HepG2 (cell line): ENCODE data around the gene PLXNA4. TPM values are rescaled to one million over a fixed set of nuclear protein-coding genes. Genes with fewer than 3 reads are reported as not detected.

ENCODE experiments used
- ATAC-seq: fragments of 200-7000 bp; cut with Tn5 transposase; 3 replicates; pipeline ENCODE4 v1.9.1; 2020; ENCODE audit warnings: mild to moderate bottlenecking, moderate library complexity
- BruUV-seq: library from RNA; stranded (reverse); fragments of 400-500 nt; replicated peaks from 2 replicates; lab custom pipeline; 2021; lab: Mats Ljungman, UMichigan
- CTCF ChIA-PET: fragments of 300-600 bp; formaldehyde crosslinking; extraction: SDS; loops from one replicate; lab custom pipeline; 2021; ENCODE audit warnings: low total read pairs, inconsistent platforms, low intra/inter-chr PET ratio; lab: Yijun Ruan, JAX
- POLR2A ChIA-PET: fragments of 350-600 bp; sonication (Branson Sonifier 250); formaldehyde crosslinking; loops from one replicate; lab custom pipeline; 2020; ENCODE audit warnings: antibody characterized with exemption, inconsistent platforms; lab: Yijun Ruan, JAX
- DNase-seq: peaks from one replicate; pipeline ENCODE4 v3.0.0-alpha.2; 2015; ENCODE audit warnings: low spot score
- FAIRE-seq: peaks from 3 replicates; lab custom pipeline; 2011; peaks lifted over from hg19 to GRCh38; lab: Jason Lieb, UNC
- H2AFZ ChIP-seq: one replicate; pipeline ENCODE4 v1.6.1; 2011; ENCODE audit warnings: low read length, inconsistent platforms
- H3K27ac ChIP-seq: fragments of 300-600 bp; 3 replicates; pipeline ENCODE4 v1.8.0; 2011; ENCODE audit warnings: mixed run types, mild to moderate bottlenecking, mixed read lengths, low read length, inconsistent platforms; ENCODE audit not compliant: insufficient read depth; ENCODE audit errors: extremely low read length
- H3K27me3 ChIP-seq, 2 experiments: fragments of 200-600 bp in 1 of 2; 2 replicates in 1 of 2; 3 replicates in 1 of 2; pipeline versions ENCODE4 v1.6.0 to v1.8.0; 2011; ENCODE audit warnings: low read length in 2 of 2, mild to moderate bottlenecking in 2 of 2, moderate library complexity in 2 of 2, inconsistent platforms in 1 of 2; ENCODE audit not compliant: insufficient read depth in 2 of 2, control insufficient read depth in 1 of 2
- H3K36me3 ChIP-seq, 2 experiments: fragments of 200-600 bp in 1 of 2; replicated peaks in 1 of 2; 2 replicates in 1 of 2; 3 replicates in 1 of 2; pipeline versions ENCODE4 v1.5.1 to v1.8.0; 2011; ENCODE audit warnings: low read length in 2 of 2, inconsistent platforms in 1 of 2; ENCODE audit not compliant: insufficient read depth in 2 of 2, control insufficient read depth in 1 of 2
- H3K4me1 ChIP-seq: 2 replicates; pipeline ENCODE4 v1.5.1; 2012; ENCODE audit warnings: low read length, inconsistent platforms; ENCODE audit not compliant: insufficient read depth
- H3K4me2 ChIP-seq: 2 replicates; pipeline ENCODE4 v1.6.0; 2011; ENCODE audit warnings: low read depth, low read length, inconsistent platforms
- H3K4me3 ChIP-seq, 3 experiments: fragments of 200-600 bp in 1 of 3; sonication (generic), shearing (Covaris generic) in 1 of 3; replicated peaks in 1 of 3; 2 replicates each; pipeline ENCODE4 v1.5.1; 2011 to 2016; ENCODE audit warnings: low read length in 3 of 3, inconsistent platforms in 2 of 3, low read depth in 2 of 3, mild to moderate bottlenecking in 2 of 3, control low read depth in 1 of 3, mixed read lengths in 1 of 3; ENCODE audit not compliant: insufficient read depth in 1 of 3
- H3K79me2 ChIP-seq: one replicate; pipeline ENCODE4 v1.6.1; 2011; ENCODE audit warnings: low read length, inconsistent platforms; ENCODE audit not compliant: insufficient read depth
- H3K9ac ChIP-seq: 2 replicates; pipeline ENCODE4 v1.6.0; 2011; ENCODE audit warnings: mild to moderate bottlenecking, low read depth, low read length, inconsistent platforms; ENCODE audit not compliant: insufficient read depth
- H3K9me3 ChIP-seq: 2 replicates; pipeline ENCODE4 v1.5.1; 2012; ENCODE audit warnings: mild to moderate bottlenecking, low read length
- H4K20me1 ChIP-seq: 2 replicates; pipeline ENCODE4 v1.6.0; 2011; ENCODE audit warnings: inconsistent platforms, mild to moderate bottlenecking, low read length, moderate library complexity; ENCODE audit not compliant: insufficient read depth
- CEBPG ChIP-seq: IDR thresholded peaks from 2 replicates; pipeline ENCODE4 v1.6.1; 2016
- CHD2 ChIP-seq: IDR thresholded peaks from 2 replicates; pipeline ENCODE4 v1.6.1; 2011; ENCODE audit warnings: low read depth, low read length, improper control_type of control experiment
- GMEB2 ChIP-seq: IDR thresholded peaks from 2 replicates; pipeline ENCODE4 v1.6.1; 2016; ENCODE audit warnings: missing biosample characterization, missing genetic modification reagents, low read depth
- HOXA3 ChIP-seq: sonication (generic); formaldehyde crosslinking; IDR thresholded peaks from 2 replicates; pipeline ENCODE4 v1.5.0; 2020; ENCODE audit warnings: missing genetic modification reagents
- KDM1A ChIP-seq: IDR thresholded peaks from 2 replicates; pipeline ENCODE4 v1.6.1; 2016; ENCODE audit warnings: missing compliant biosample characterization
- SRSF4 ChIP-seq: fragments of 200-400 bp; formaldehyde crosslinking; IDR thresholded peaks from one replicate; pipeline ENCODE4 v1.6.1; 2018; ENCODE audit warnings: mild to moderate bottlenecking, low read depth, low read length, moderate library complexity; ENCODE audit not compliant: poor library complexity, severe bottlenecking
- YY1 ChIP-seq: IDR thresholded peaks from 2 replicates; pipeline ENCODE4 v1.6.1; 2011; ENCODE audit warnings: low read length, low read depth, moderate library complexity, mild to moderate bottlenecking; ENCODE audit not compliant: insufficient read depth, insufficient replicate concordance
- ZBTB39 ChIP-seq: sonication (generic); formaldehyde crosslinking; IDR thresholded peaks from 2 replicates; pipeline ENCODE4 v1.5.0; 2020; ENCODE audit warnings: missing genetic modification reagents
- ZNF382 ChIP-seq: sonication (generic); formaldehyde crosslinking; IDR thresholded peaks from 2 replicates; pipeline ENCODE4 v1.5.0; 2020; ENCODE audit warnings: missing genetic modification reagents, mild to moderate bottlenecking, borderline replicate concordance
- ZNF512B ChIP-seq: sonication (generic); formaldehyde crosslinking; IDR thresholded peaks from 2 replicates; pipeline ENCODE4 v1.5.1; 2020; ENCODE audit warnings: missing genetic modification reagents, mild to moderate bottlenecking, borderline replicate concordance
- ZNF552 ChIP-seq: sonication (generic); formaldehyde crosslinking; IDR thresholded peaks from 2 replicates; pipeline ENCODE4 v1.9.0; 2022; ENCODE audit warnings: missing genetic modification reagents, mild to moderate bottlenecking, borderline replicate concordance
- ZNF567 ChIP-seq: sonication (generic); formaldehyde crosslinking; IDR thresholded peaks from 2 replicates; pipeline ENCODE4 v1.8.1; 2023; ENCODE audit warnings: mild to moderate bottlenecking, missing genetic modification reagents, borderline replicate concordance
- WGBS: methylation state at CpG from one replicate; pipeline ENCODE4 v1.1.6; 2017; ENCODE audit warnings: low lambda C conversion rate; 5-methylcytosine and 5-hydroxymethylcytosine counted together
- in situ Hi-C: cut with HindIII; loops from 2 replicates; pipeline ENCODE4 v1.10.0; 2017; ENCODE audit warnings: low pct_unique_long_range_greater_than_20kb; ENCODE audit not compliant: extremely low pct_ligation_motif_present
- intact Hi-C: fragments of 100-400 bp; cut with micrococcal nuclease; formaldehyde crosslinking; loops from one replicate; pipeline ENCODE4 v1.10.0; 2022; ENCODE audit not compliant: unreplicated experiment
- polyA plus RNA-seq, 8 experiments: library from polyadenylated mRNA; depleted of rRNA in 3 of 8; stranded (reverse) in 7 of 8; unstranded in 1 of 8; fragments of >200 nt; fragmentation: Illumina TruSeq in 4 of 8; extraction: Trizol in 4 of 8; gene quantifications; 2 replicates each; pipeline versions ENCODE4 v1.2.1 to v1.2.3, GENCODE V29; 2011 to 2016; ENCODE audit warnings: low read depth in 4 of 8, missing spikeins in 1 of 8, mixed read lengths in 1 of 8; ENCODE audit not compliant: insufficient read depth in 1 of 8
- total RNA-seq, 5 experiments: library from RNA; depleted of rRNA; stranded (reverse); fragments of >200 nt; fragmentation: Illumina TruSeq; extraction: Trizol; gene quantifications; 2 replicates each; pipeline ENCODE4 v1.2.3, GENCODE V29; 2016; ENCODE audit warnings: low read depth in 1 of 5
- TF ChIP-seq, protein P1 (sequence below): sonication (generic); formaldehyde crosslinking; IDR thresholded peaks from 2 replicates; pipeline ENCODE4 v1.5.0; 2020; ENCODE audit warnings: mild to moderate bottlenecking, missing genetic modification reagents, moderate library complexity

PLXNA4 gene
- total and polyA plus RNA-seq, 2 of the 13 experiments (the other 11 are each of a cell fraction or from before 2014, with no cell fraction given), result 0.01 to 0.04 TPM

DNA sequence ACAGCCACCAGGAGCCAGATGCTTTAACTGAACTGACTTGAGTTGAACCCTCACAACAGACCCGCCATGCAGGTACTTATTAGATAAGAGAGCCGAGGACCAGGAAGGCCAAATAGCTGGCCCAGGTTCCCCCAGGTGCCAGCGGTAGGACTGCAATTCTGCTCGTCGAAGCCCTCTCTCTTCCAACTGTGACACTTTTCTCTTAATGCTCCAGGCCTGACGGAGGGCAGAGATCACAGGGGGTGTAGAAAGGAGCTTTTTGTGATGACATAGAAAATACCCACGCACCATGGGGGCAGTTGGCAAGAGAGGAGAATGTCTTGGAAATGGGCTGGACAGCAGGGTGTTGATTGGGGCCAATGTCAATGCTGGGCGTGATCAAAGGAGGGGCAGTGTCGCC lies 208.5 kb downstream of the PLXNA4 start:
- BruUV-seq, result no TSS peak
- Histone ChIP-seq H3K79me2 (no peaks in the 10 kb centered on the region), H3K9ac (no peak overlapping the region), H3K4me3 (no peak overlapping the region), H3K27me3 (peaks cover 0 to 9% of the 10 kb centered on the region in 2 experiments; a peak in 2 of 5 replicates), H4K20me1 (no peaks in the 10 kb centered on the region), H2AFZ (no peak overlapping the region), H3K36me3 (no peaks in the 10 kb centered on the region), H3K27ac (no peak overlapping the region), H3K4me1 (no peaks in the 10 kb centered on the region), H3K4me2 (no peak overlapping the region), H3K9me3 (no peaks in the 10 kb centered on the region)
- CTCF ChIA-PET, result no interaction called here
- in situ Hi-C loops, result no loop called here
- no peak for FAIRE-seq
- no peak for ATAC-seq
- intact Hi-C loops, result no loop called here
- no peak for DNase-seq
- WGBS, result 43% methylated on average over 9 of the region's 9 CpGs
- POLR2A ChIA-PET, result no interaction called here
- TF ChIP-seq ZNF512B (CRISPR knock-in tag), result no peak
- TF ChIP-seq, protein P1, sequence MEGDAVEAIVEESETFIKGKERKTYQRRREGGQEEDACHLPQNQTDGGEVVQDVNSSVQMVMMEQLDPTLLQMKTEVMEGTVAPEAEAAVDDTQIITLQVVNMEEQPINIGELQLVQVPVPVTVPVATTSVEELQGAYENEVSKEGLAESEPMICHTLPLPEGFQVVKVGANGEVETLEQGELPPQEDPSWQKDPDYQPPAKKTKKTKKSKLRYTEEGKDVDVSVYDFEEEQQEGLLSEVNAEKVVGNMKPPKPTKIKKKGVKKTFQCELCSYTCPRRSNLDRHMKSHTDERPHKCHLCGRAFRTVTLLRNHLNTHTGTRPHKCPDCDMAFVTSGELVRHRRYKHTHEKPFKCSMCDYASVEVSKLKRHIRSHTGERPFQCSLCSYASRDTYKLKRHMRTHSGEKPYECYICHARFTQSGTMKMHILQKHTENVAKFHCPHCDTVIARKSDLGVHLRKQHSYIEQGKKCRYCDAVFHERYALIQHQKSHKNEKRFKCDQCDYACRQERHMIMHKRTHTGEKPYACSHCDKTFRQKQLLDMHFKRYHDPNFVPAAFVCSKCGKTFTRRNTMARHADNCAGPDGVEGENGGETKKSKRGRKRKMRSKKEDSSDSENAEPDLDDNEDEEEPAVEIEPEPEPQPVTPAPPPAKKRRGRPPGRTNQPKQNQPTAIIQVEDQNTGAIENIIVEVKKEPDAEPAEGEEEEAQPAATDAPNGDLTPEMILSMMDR (CRISPR knock-in tag), result no peak
- TF ChIP-seq ZBTB39 (CRISPR knock-in tag), result no peak
- no peak for TF ChIP-seq GMEB2
- no peak for TF ChIP-seq YY1
- no peak for TF ChIP-seq ZNF567
- TF ChIP-seq ZNF552 (CRISPR knock-in tag), result no peak
- TF ChIP-seq CEBPG, result no peak
- no peak for TF ChIP-seq ZNF382 (CRISPR knock-in tag)
- TF ChIP-seq HOXA3 (CRISPR knock-in tag), result no peak
- TF ChIP-seq SRSF4, result no peak
- TF ChIP-seq KDM1A (CRISPR knock-in tag), result no peak
- TF ChIP-seq CHD2, result no peak
